GM21737 (cell line): Measurements from ENCODE around the gene FGD3.

Experiments
- ATAC-seq: cut with Tn5 transposase; IDR thresholded peaks from one replicate; pipeline ENCODE4 v1.9.1; 2021; ENCODE audit warnings: mild to moderate bottlenecking, moderate library complexity; ENCODE audit not compliant: unreplicated experiment

FGD3 gene

GRCh38 chr9:93028448-93029006 is 81.2 kb downstream of the FGD3 start:
- ATAC-seq, result no peak

- ATAC-seq, result no peak
These were observed 83.6 kb downstream of the FGD3 start for GRCh38 chr9:93030642-93031628.

- ATAC-seq, result no peak
These were observed 84.5 kb downstream of the FGD3 start for GRCh38 chr9:93031629-93032430.

GRCh38 chr9:93032545-93032944 is 85.2 kb downstream of the FGD3 start:
- no peak for ATAC-seq

GRCh38 chr9:93033531-93033930 is 86.2 kb downstream of the FGD3 start:
- ATAC-seq, result no peak

GRCh38 chr9:93035106-93035660 is 87.9 kb downstream of the FGD3 start:
- ATAC-seq, result no peak

GRCh38 chr9:93035821-93036351 is 88.6 kb downstream of the FGD3 start:
- ATAC-seq, result no peak

GRCh38 chr9:93036887-93037475 is 89.7 kb downstream of the FGD3 start:
- ATAC-seq, result no peak

GRCh38 chr9:93037476-93037971 is 90.2 kb downstream of the FGD3 start:
- ATAC-seq, result no peak

- ATAC-seq, result no peak
These were observed 91.6 kb downstream of the FGD3 start for GRCh38 chr9:93038918-93039317.

- ATAC-seq, result no peak
These were observed 92.1 kb downstream of the FGD3 start for GRCh38 chr9:93039456-93039855.

GRCh38 chr9:93039976-93040375 is 92.7 kb downstream of the FGD3 start:
- no peak for ATAC-seq

GRCh38 chr9:93040409-93040808 is 93.1 kb downstream of the FGD3 start:
- ATAC-seq, result no peak

GRCh38 chr9:93041108-93041802 is 93.9 kb downstream of the FGD3 start:
- ATAC-seq, result no peak

GRCh38 chr9:93043122-93043521 is 95.8 kb downstream of the FGD3 start:
- ATAC-seq, result no peak

GRCh38 chr9:93045521-93045920 is 98.2 kb downstream of the FGD3 start:
- ATAC-seq, result no peak

GRCh38 chr9:93048566-93049448 is 101.5 kb downstream of the FGD3 start:
- ATAC-seq, result no peak

- ATAC-seq, result no peak
These were observed 102.2 kb downstream of the FGD3 start for GRCh38 chr9:93049491-93049890.

GRCh38 chr9:93050231-93050630 is 102.9 kb downstream of the FGD3 start:
- no peak for ATAC-seq
